GM21717 (cell line): ENCODE results near the gene DNMBP.
"Not testable (repeated sequence)": the region's sequence is repeated elsewhere in the genome, so short reads cannot be mapped to it uniquely, and the experiment has no call there.

Experiments
- ATAC-seq: cut with Tn5 transposase; IDR thresholded peaks from one replicate; pipeline ENCODE4 v1.9.1; 2021; ENCODE audit warnings: mild to moderate bottlenecking, moderate library complexity; ENCODE audit not compliant: unreplicated experiment

DNMBP gene

GRCh38 chr10:99870123-99870730 is 139.5 kb downstream of the DNMBP start:
- ATAC-seq, result no peak

GRCh38 chr10:99869581-99870122 is 140.1 kb downstream of the DNMBP start:
- ATAC-seq, result no peak

GRCh38 chr10:99867250-99867649 is 142.5 kb downstream of the DNMBP start:
- ATAC-seq, result not testable (repeated sequence)

GRCh38 chr10:99863535-99864240 is 146.1 kb downstream of the DNMBP start:
- ATAC-seq, result not testable (repeated sequence)

- no peak for ATAC-seq
Observed at GRCh38 chr10:99860466-99860865, 149.3 kb downstream of the DNMBP start.

- ATAC-seq, result no peak
Observed at GRCh38 chr10:99859585-99859984, 150.2 kb downstream of the DNMBP start.

- ATAC-seq, result no peak
Observed at GRCh38 chr10:99858849-99859248, 150.9 kb downstream of the DNMBP start.

GRCh38 chr10:99855479-99856071 is 154.2 kb downstream of the DNMBP start:
- no peak for ATAC-seq

- ATAC-seq, result no peak
Observed at GRCh38 chr10:99854860-99855259, 154.9 kb downstream of the DNMBP start.

- ATAC-seq, result no peak
Observed at GRCh38 chr10:99853655-99854054, 156.1 kb downstream of the DNMBP start.

- ATAC-seq, result no peak
Observed at GRCh38 chr10:99852481-99853213, 157.1 kb downstream of the DNMBP start.

GRCh38 chr10:99851825-99852224 is 157.9 kb downstream of the DNMBP start:
- ATAC-seq, result no peak

- no peak for ATAC-seq
Observed at GRCh38 chr10:99850767-99851340, 158.9 kb downstream of the DNMBP start.

GRCh38 chr10:99850021-99850766 is 159.6 kb downstream of the DNMBP start:
- no peak for ATAC-seq

- no peak for ATAC-seq
Observed at GRCh38 chr10:99849536-99849935, 160.2 kb downstream of the DNMBP start.

- ATAC-seq, result no peak
Observed at GRCh38 chr10:99849057-99849456, 160.7 kb downstream of the DNMBP start.

- peak; percentile 75 for ATAC-seq
Observed at GRCh38 chr10:99845837-99846382, 163.8 kb downstream of the DNMBP start.

- no peak for ATAC-seq
Observed at GRCh38 chr10:99844433-99844955, 165.3 kb downstream of the DNMBP start.

- no peak for ATAC-seq
Observed at GRCh38 chr10:99843310-99843709, 166.4 kb downstream of the DNMBP start.

- ATAC-seq, result no peak
Observed at GRCh38 chr10:99841746-99842145, 168.0 kb downstream of the DNMBP start.
